Trophoblast cell (in vitro differentiated cells and primary cell): ENCODE measurements around the gene AKNA.

Source experiments
- DNase-seq, 2 donors: peaks; one replicate each; pipeline ENCODE4 v3.0.0-alpha.2; 2016
- H2AFZ ChIP-seq: 2 replicates; pipeline ENCODE4 v1.6.1; 2013; ENCODE audit warnings: low read length, moderate library complexity, mild to moderate bottlenecking; ENCODE audit not compliant: insufficient read depth, poor library complexity
- H2AK5ac ChIP-seq: 2 replicates; pipeline ENCODE4 v1.6.1; 2013; ENCODE audit warnings: mild to moderate bottlenecking, low read length
- H2BK120ac ChIP-seq: 2 replicates; pipeline ENCODE4 v1.6.1; 2013; ENCODE audit warnings: low read length, mild to moderate bottlenecking, moderate library complexity; ENCODE audit not compliant: insufficient read depth, poor library complexity
- H2BK12ac ChIP-seq: 2 replicates; pipeline ENCODE4 v1.6.1; 2013; ENCODE audit warnings: mild to moderate bottlenecking, low read length, moderate library complexity
- H2BK5ac ChIP-seq: 2 replicates; pipeline ENCODE4 v1.6.1; 2013; ENCODE audit warnings: low read length, low read depth, moderate library complexity, mild to moderate bottlenecking; ENCODE audit not compliant: poor library complexity
- H3K14ac ChIP-seq: 2 replicates; pipeline ENCODE4 v1.6.1; 2013; ENCODE audit warnings: mild to moderate bottlenecking, low read length
- H3K18ac ChIP-seq: 2 replicates; pipeline ENCODE4 v1.6.1; 2013; ENCODE audit warnings: mild to moderate bottlenecking, low read length
- H3K23ac ChIP-seq: 2 replicates; pipeline ENCODE4 v1.6.1; 2013; ENCODE audit warnings: low read length
- H3K27ac ChIP-seq: 2 replicates; pipeline ENCODE4 v1.5.1; 2013; ENCODE audit warnings: low read depth, mild to moderate bottlenecking, inconsistent platforms, low read length, moderate library complexity
- H3K27me3 ChIP-seq: 2 replicates; pipeline ENCODE4 v1.6.1; 2013; ENCODE audit warnings: inconsistent platforms, mild to moderate bottlenecking, low read length, moderate library complexity; ENCODE audit not compliant: insufficient read depth
- H3K36me3 ChIP-seq, 2 experiments: 1 replicate in 1 of 2; 2 replicates in 1 of 2; pipeline ENCODE4 v1.6.1; 2013; ENCODE audit warnings: low read length in 2 of 2, mild to moderate bottlenecking in 2 of 2, moderate library complexity in 1 of 2; ENCODE audit not compliant: insufficient read depth in 2 of 2, control insufficient read depth in 1 of 2
- H3K4ac ChIP-seq: 2 replicates; pipeline ENCODE4 v1.6.1; 2013; ENCODE audit warnings: low read depth, mild to moderate bottlenecking, low read length, moderate library complexity
- H3K4me1 ChIP-seq, 2 experiments: 1 replicate in 1 of 2; 2 replicates in 1 of 2; pipeline ENCODE4 v1.6.1; 2013; ENCODE audit warnings: low read length in 2 of 2, mild to moderate bottlenecking in 2 of 2, moderate library complexity in 1 of 2; ENCODE audit not compliant: insufficient read depth in 2 of 2, control insufficient read depth in 1 of 2
- H3K4me2 ChIP-seq: 2 replicates; pipeline ENCODE4 v1.6.1; 2013; ENCODE audit warnings: inconsistent platforms, mild to moderate bottlenecking, low read length, moderate library complexity
- H3K4me3 ChIP-seq: 2 replicates; pipeline ENCODE4 v1.5.1; 2013; ENCODE audit warnings: mild to moderate bottlenecking, low read depth, low read length, inconsistent platforms
- H3K79me1 ChIP-seq: one replicate; pipeline ENCODE4 v1.6.1; 2013; ENCODE audit warnings: low read length
- H3K79me2 ChIP-seq: 2 replicates; pipeline ENCODE4 v1.6.1; 2013; ENCODE audit warnings: low read length, mild to moderate bottlenecking; ENCODE audit not compliant: control insufficient read depth, insufficient read depth, poor library complexity
- H3K9ac ChIP-seq: 2 replicates; pipeline ENCODE4 v1.6.1; 2013; ENCODE audit warnings: mild to moderate bottlenecking, low read length
- H3K9me3 ChIP-seq: 2 replicates; pipeline ENCODE4 v1.6.1; 2013; ENCODE audit warnings: low read depth, mild to moderate bottlenecking, control low read depth, inconsistent platforms, low read length; ENCODE audit not compliant: insufficient read depth
- H4K12ac ChIP-seq: 2 replicates; pipeline ENCODE4 v1.6.1; 2013; ENCODE audit warnings: low read depth, mild to moderate bottlenecking, low read length, moderate library complexity
- H4K8ac ChIP-seq: 2 replicates; pipeline ENCODE4 v1.6.1; 2013; ENCODE audit warnings: low read depth, mild to moderate bottlenecking, low read length, moderate library complexity
- H4K91ac ChIP-seq: one replicate; pipeline ENCODE4 v1.6.1; 2013; ENCODE audit warnings: low read depth, mild to moderate bottlenecking, low read length, moderate library complexity
- WGBS: extraction: QIAGEN DNeasy Blood & Tissue Kit; methylation state at CpG from one replicate; pipeline ENCODE4 v1.1.7; 2013; ENCODE audit warnings: missing lambda C conversion rate; ENCODE audit not compliant: insufficient read length, insufficient coverage; ENCODE audit errors: extremely low coverage; 5-methylcytosine and 5-hydroxymethylcytosine counted together

Gene AKNA

GRCh38 chr9:114382699-114383520, 4.9 kb downstream of the AKNA start:
- Histone ChIP-seq H3K23ac (no peak overlapping the region), H3K79me2 (no peaks in the 10 kb centered on the region), H2AK5ac (peak overlapping the region; percentile 47), H2BK120ac (no peak overlapping the region), H3K9me3 (no peaks in the 10 kb centered on the region), H3K27me3 (no peaks in the 10 kb centered on the region), H3K4ac (no peak overlapping the region), H3K4me1 (peaks cover 18 to 38% of the 10 kb centered on the region in 2 experiments), H3K79me1 (peaks cover 10% of the 10 kb centered on the region), H2BK5ac (no peak overlapping the region), H4K8ac (no peak overlapping the region), H2BK12ac (peak overlapping the region; percentile 6), H3K4me2 (no peak overlapping the region), H3K36me3 (peaks cover 3 to 9% of the 10 kb centered on the region in 2 experiments), H3K14ac (no peak overlapping the region), H4K12ac (no peak overlapping the region), H3K27ac (no peak overlapping the region), H3K4me3 (no peak overlapping the region), H3K18ac (peak overlapping the region; percentile 10), H2AFZ (no peak overlapping the region), H4K91ac (peak overlapping the region; percentile 14), H3K9ac (no peak overlapping the region)
- no CpG with 5 or more reads among the region's 17 CpGs for WGBS
- peak in 1 of 2 donors; percentile 24 for DNase-seq

- H3K18ac ChIP-seq: no peak overlapping the region
- H3K27ac ChIP-seq: no peak overlapping the region
- H4K8ac ChIP-seq: no peak overlapping the region
- no peak overlapping the region for H4K12ac ChIP-seq
- H2BK12ac ChIP-seq: no peak overlapping the region
- H3K79me2 ChIP-seq: no peaks in the 10 kb centered on the region
- H2BK5ac ChIP-seq: no peak overlapping the region
- H3K4me1 ChIP-seq: peaks cover 0 to 10% of the 10 kb centered on the region in 2 experiments
- no peaks in the 10 kb centered on the region for H3K27me3 ChIP-seq
- no peak overlapping the region for H3K9ac ChIP-seq
- H3K36me3 ChIP-seq: peaks cover 23 to 25% of the 10 kb centered on the region in 2 experiments
- no peak overlapping the region for H3K4ac ChIP-seq
- H2AK5ac ChIP-seq: no peak overlapping the region
- WGBS: no CpG with 5 or more reads among the region's 5 CpGs
- no peak overlapping the region for H3K4me3 ChIP-seq
- no peak for DNase-seq
- H3K9me3 ChIP-seq: no peaks in the 10 kb centered on the region
- no peak overlapping the region for H3K14ac ChIP-seq
- H4K91ac ChIP-seq: no peak overlapping the region
- no peak overlapping the region for H3K23ac ChIP-seq
- H3K79me1 ChIP-seq: no peaks in the 10 kb centered on the region
- no peak overlapping the region for H2AFZ ChIP-seq
- no peak overlapping the region for H2BK120ac ChIP-seq
- no peak overlapping the region for H3K4me2 ChIP-seq
Observed at GRCh38 chr9:114378883-114379282, 8.9 kb downstream of the AKNA start.

DNA sequence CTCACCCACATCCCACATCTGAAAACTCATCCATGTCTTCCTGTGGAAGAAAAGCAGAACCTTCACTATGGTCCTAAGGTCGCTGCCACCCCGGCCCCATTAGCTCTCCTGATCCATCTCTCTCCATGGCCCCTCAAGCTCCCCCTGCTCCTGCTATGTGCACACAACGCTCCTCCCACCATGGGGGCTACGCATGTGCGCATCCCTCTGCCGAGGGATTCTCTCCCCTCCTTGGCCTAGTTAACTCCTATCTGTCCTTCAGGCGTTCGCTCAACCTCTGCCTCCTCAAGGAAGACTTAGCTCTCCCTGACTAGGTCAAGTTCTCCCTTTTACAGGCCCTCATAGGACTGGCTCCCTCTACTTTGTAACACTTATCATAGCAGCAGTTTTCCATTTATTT, 9.8 kb downstream of the AKNA start:
- WGBS: no CpG with 5 or more reads among the region's 8 CpGs
- H3K27ac ChIP-seq: no peak overlapping the region
- no peaks in the 10 kb centered on the region for H3K79me2 ChIP-seq

DNA sequence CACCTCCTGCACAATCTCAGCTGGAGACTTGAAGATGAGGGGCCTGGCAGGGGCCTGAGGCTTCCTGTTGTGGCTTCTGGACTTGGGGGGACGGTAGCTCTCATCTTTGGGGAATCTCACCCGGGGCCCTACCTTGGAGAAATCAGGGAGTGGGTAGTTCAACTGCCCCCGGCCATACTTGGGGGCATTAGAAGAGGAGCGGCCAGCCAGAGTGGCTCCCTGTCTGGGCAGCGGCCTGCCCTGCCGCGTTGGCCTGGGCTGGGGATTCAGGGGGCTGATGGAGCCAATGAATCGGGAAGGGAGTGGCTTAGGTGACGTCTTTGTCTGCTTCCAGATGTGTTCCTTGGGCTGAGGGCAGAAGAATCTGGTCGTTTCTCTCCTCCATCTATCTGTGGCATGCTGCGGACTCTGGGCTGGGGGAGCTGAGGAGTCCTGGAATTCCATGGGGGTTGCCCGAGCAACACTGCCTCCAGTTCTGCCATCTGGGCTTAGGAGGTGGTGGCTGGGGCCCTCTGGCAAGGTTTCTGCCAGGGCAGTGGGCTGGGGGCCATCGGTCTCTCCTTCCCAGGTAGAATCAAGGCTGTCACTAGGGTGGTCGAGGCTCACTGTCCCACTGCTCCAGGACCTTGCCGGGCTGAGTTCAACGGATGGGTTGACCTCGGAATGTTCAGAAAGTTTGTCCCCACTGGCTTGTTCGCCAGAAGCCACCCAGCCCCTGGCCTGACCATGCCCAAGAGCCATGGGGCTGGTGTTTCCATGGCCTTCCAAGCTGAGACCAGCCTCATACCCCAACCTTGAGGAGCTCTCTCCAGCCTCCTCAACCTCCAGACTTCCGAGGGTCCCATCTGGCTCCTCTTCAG, 11.0 kb downstream of the AKNA start:
- no peaks in the 10 kb centered on the region for H3K79me1 ChIP-seq
- no peak overlapping the region for H3K4me2 ChIP-seq
- H3K27ac ChIP-seq: no peak overlapping the region
- H2BK5ac ChIP-seq: no peak overlapping the region
- no peaks in the 10 kb centered on the region for H3K27me3 ChIP-seq
- no peak overlapping the region for H3K9ac ChIP-seq
- no peak overlapping the region for H2BK120ac ChIP-seq
- WGBS: no CpG with 5 or more reads among the region's 19 CpGs
- no peak overlapping the region for H2AK5ac ChIP-seq
- no peak for DNase-seq
- no peak overlapping the region for H3K18ac ChIP-seq
- H3K14ac ChIP-seq: no peak overlapping the region
- H2AFZ ChIP-seq: no peak overlapping the region
- no peak overlapping the region for H3K23ac ChIP-seq
- no peak overlapping the region for H4K12ac ChIP-seq
- no peak overlapping the region for H2BK12ac ChIP-seq
- H3K36me3 ChIP-seq: peaks cover 28 to 33% of the 10 kb centered on the region in 2 experiments
- H3K9me3 ChIP-seq: no peaks in the 10 kb centered on the region
- H3K4ac ChIP-seq: no peak overlapping the region
- no peak overlapping the region for H3K4me3 ChIP-seq
- H3K4me1 ChIP-seq: peaks cover 2 to 8% of the 10 kb centered on the region in 2 experiments
- H4K8ac ChIP-seq: no peak overlapping the region
- H4K91ac ChIP-seq: no peak overlapping the region
- H3K79me2 ChIP-seq: no peaks in the 10 kb centered on the region

More for the DNA sequence above, 9.8 kb downstream of the AKNA start:
- Histone ChIP-seq H3K4ac (no peak overlapping the region), H3K9ac (no peak overlapping the region), H2AFZ (no peak overlapping the region), H3K9me3 (no peaks in the 10 kb centered on the region), H3K36me3 (peaks cover 28 to 30% of the 10 kb centered on the region in 2 experiments), H2BK120ac (no peak overlapping the region), H3K4me3 (no peak overlapping the region), H4K91ac (no peak overlapping the region), H3K4me2 (no peak overlapping the region), H2BK5ac (no peak overlapping the region), H3K27me3 (no peaks in the 10 kb centered on the region), H3K4me1 (peaks cover 0 to 6% of the 10 kb centered on the region in 2 experiments), H3K18ac (no peak overlapping the region), H4K8ac (no peak overlapping the region), H3K14ac (no peak overlapping the region), H2AK5ac (no peak overlapping the region), H2BK12ac (no peak overlapping the region), H4K12ac (no peak overlapping the region), H3K23ac (no peak overlapping the region), H3K79me1 (no peaks in the 10 kb centered on the region)
- DNase-seq: no peak
